H1 (cell line): Measurements from ENCODE around the gene SRGAP2C. TPM values are rescaled to one million over a fixed set of nuclear protein-coding genes. Genes with fewer than 3 reads are reported as not detected.
"Not testable (repeated sequence)": the region's sequence is repeated elsewhere in the genome, so short reads cannot be mapped to it uniquely, and the experiment has no call there.

Experiments used
- CTCF ChIA-PET: fragments of 300-600 bp; sonication (Branson Sonifier 250); formaldehyde crosslinking; loops from one replicate; lab custom pipeline; 2021; ENCODE audit not compliant: partially characterized antibody; lab: Charles Lee
- POLR2A ChIA-PET: fragments of 300-600 bp; sonication (Branson Sonifier 250); formaldehyde crosslinking; loops from one replicate; lab custom pipeline; 2021; ENCODE audit warnings: inconsistent platforms; ENCODE audit not compliant: partially characterized antibody; lab: Charles Lee
- DNase-seq, 2 experiments: peaks; one replicate each; pipeline versions ENCODE4 v3.0.0 to v3.0.0-alpha.2; 2010 to 2022; ENCODE audit warnings: low spot score in 2 of 2, low read depth in 1 of 2, mixed read lengths in 1 of 2
- FAIRE-seq: peaks from 2 replicates; lab custom pipeline; 2011; peaks lifted over from hg19 to GRCh38; lab: Jason Lieb, UNC
- H2AFZ ChIP-seq: 2 replicates; pipeline ENCODE4 v1.8.1; 2012; ENCODE audit warnings: low read length, inconsistent platforms
- H2AK5ac ChIP-seq: 2 replicates; pipeline ENCODE4 v1.6.1; 2013; ENCODE audit warnings: low read depth, low read length
- H2BK120ac ChIP-seq: replicated peaks from 2 replicates; pipeline ENCODE3; 2013; ENCODE audit warnings: low read depth, low read length, inconsistent platforms
- H2BK12ac ChIP-seq: 2 replicates; pipeline ENCODE4 v1.6.1; 2013; ENCODE audit warnings: low read depth, low read length
- H2BK15ac ChIP-seq: 2 replicates; pipeline ENCODE4 v1.6.1; 2013; ENCODE audit warnings: low read length
- H2BK20ac ChIP-seq: 2 replicates; pipeline ENCODE4 v1.6.1; 2013; ENCODE audit warnings: low read length
- H2BK5ac ChIP-seq: 2 replicates; pipeline ENCODE4 v1.6.1; 2013; ENCODE audit warnings: low read depth, low read length
- H3K14ac ChIP-seq: 2 replicates; pipeline ENCODE4 v1.6.1; 2013; ENCODE audit warnings: inconsistent platforms; ENCODE audit not compliant: insufficient read length
- H3K18ac ChIP-seq: 2 replicates; pipeline ENCODE4 v1.6.1; 2013; ENCODE audit warnings: low read length; ENCODE audit errors: extremely low read depth
- H3K23ac ChIP-seq: 2 replicates; pipeline ENCODE4 v1.6.1; 2013; ENCODE audit warnings: inconsistent platforms; ENCODE audit not compliant: insufficient read length
- H3K23me2 ChIP-seq: 2 replicates; pipeline ENCODE4 v1.6.1; 2013; ENCODE audit warnings: low read depth, low read length
- H3K27ac ChIP-seq: 2 replicates; pipeline ENCODE4 v1.6.1; 2011; ENCODE audit warnings: low read depth, low read length, inconsistent platforms
- H3K27me3 ChIP-seq, 4 experiments: replicated peaks in 1 of 4; 1 replicate in 1 of 4; 2 replicates in 3 of 4; pipeline versions ENCODE4 v1.6.1 to v1.8.1; 2011 to 2013; ENCODE audit warnings: low read length in 3 of 4, mild to moderate bottlenecking in 3 of 4, inconsistent platforms in 2 of 4, mixed read lengths in 2 of 4, moderate library complexity in 1 of 4; ENCODE audit not compliant: control insufficient read depth in 3 of 4, insufficient read depth in 3 of 4; ENCODE audit errors: extremely low read depth in 1 of 4
- H3K36me3 ChIP-seq, 4 experiments: 2 replicates each; pipeline versions ENCODE4 v1.6.1 to v1.8.1; 2011 to 2013; ENCODE audit warnings: mild to moderate bottlenecking in 4 of 4, low read length in 3 of 4, moderate library complexity in 2 of 4, control low read depth in 1 of 4, inconsistent platforms in 1 of 4; ENCODE audit not compliant: insufficient read depth in 4 of 4, control insufficient read depth in 2 of 4
- H3K4ac ChIP-seq: replicated peaks from 2 replicates; pipeline ENCODE3; 2013; ENCODE audit warnings: low read length, low read depth, mixed read lengths, inconsistent platforms; ENCODE audit not compliant: insufficient read length
- H3K4me1 ChIP-seq, 4 experiments: replicated peaks in 1 of 4; 1 replicate in 1 of 4; 2 replicates in 3 of 4; pipeline versions ENCODE4 v1.6.1 to v1.8.1; 2011 to 2013; ENCODE audit warnings: low read length in 3 of 4, inconsistent platforms in 2 of 4, mixed read lengths in 1 of 4; ENCODE audit not compliant: insufficient read depth in 4 of 4, control insufficient read depth in 3 of 4
- H3K4me2 ChIP-seq, 2 experiments: 2 replicates each; pipeline versions ENCODE4 v1.6.1 to v1.8.1; 2011 to 2013; ENCODE audit warnings: low read depth in 2 of 2, low read length in 2 of 2, control low read depth in 1 of 2, inconsistent platforms in 1 of 2, mild to moderate bottlenecking in 1 of 2; ENCODE audit not compliant: insufficient read depth in 1 of 2
- H3K4me3 ChIP-seq, 4 experiments: fragments of 200-600, 300-600 bp in 1 of 4; sonication (generic), shearing (Covaris generic), sonication (Bioruptor Twin) in 1 of 4; 2 replicates each; pipeline versions ENCODE4 v1.5.1 to v1.8.1; 2011 to 2016; ENCODE audit warnings: low read length in 4 of 4, low read depth in 3 of 4, control low read depth in 2 of 4, inconsistent platforms in 2 of 4, mild to moderate bottlenecking in 2 of 4, mixed read lengths in 1 of 4, moderate library complexity in 1 of 4; ENCODE audit not compliant: insufficient read depth in 2 of 4; ENCODE audit errors: extremely low read depth in 1 of 4
- H3K56ac ChIP-seq: replicated peaks from 2 replicates; pipeline ENCODE3; 2013; ENCODE audit warnings: low read depth, mild to moderate bottlenecking, mixed read lengths, low read length, inconsistent platforms; ENCODE audit not compliant: insufficient read length
- H3K79me1 ChIP-seq: 2 replicates; pipeline ENCODE4 v1.6.1; 2013; ENCODE audit warnings: low read depth, low read length, control low read depth
- H3K79me2 ChIP-seq, 2 experiments: 2 replicates each; pipeline versions ENCODE4 v1.6.1 to v1.8.1; 2012 to 2013; ENCODE audit warnings: low read length in 2 of 2, mild to moderate bottlenecking in 2 of 2, inconsistent platforms in 1 of 2; ENCODE audit not compliant: insufficient read depth in 2 of 2, control insufficient read depth in 1 of 2
- H3K9ac ChIP-seq, 4 experiments: replicated peaks in 1 of 4; 1 replicate in 1 of 4; 2 replicates in 3 of 4; pipeline versions ENCODE4 v1.6.1 to v1.8.1; 2011 to 2013; ENCODE audit warnings: low read depth in 3 of 4, low read length in 3 of 4, control low read depth in 2 of 4, mild to moderate bottlenecking in 2 of 4, moderate library complexity in 2 of 4, inconsistent platforms in 1 of 4; ENCODE audit errors: extremely low read depth in 1 of 4
- H3K9me3 ChIP-seq, 2 experiments: 2 replicates each; pipeline versions ENCODE4 v1.6.1 to v1.8.1; 2012 to 2013; ENCODE audit warnings: mild to moderate bottlenecking in 2 of 2, moderate library complexity in 2 of 2, control low read depth in 1 of 2, inconsistent platforms in 1 of 2, low read depth in 1 of 2, low read length in 1 of 2, mixed read lengths in 1 of 2; ENCODE audit not compliant: insufficient read depth in 2 of 2
- H4K20me1 ChIP-seq, 2 experiments: replicated peaks in 1 of 2; 2 replicates each; pipeline versions ENCODE3 to v1.8.1; 2011 to 2013; ENCODE audit warnings: inconsistent platforms in 2 of 2, low read length in 2 of 2, mild to moderate bottlenecking in 1 of 2; ENCODE audit not compliant: insufficient read depth in 2 of 2, control insufficient read depth in 1 of 2
- H4K5ac ChIP-seq: 2 replicates; pipeline ENCODE4 v1.6.1; 2013; ENCODE audit warnings: low read length, low read depth, mixed read lengths, inconsistent platforms; ENCODE audit not compliant: insufficient read length
- H4K8ac ChIP-seq: 2 replicates; pipeline ENCODE4 v1.8.0; 2013; ENCODE audit warnings: mild to moderate bottlenecking, moderate library complexity, low read length, inconsistent platforms; ENCODE audit not compliant: insufficient read depth; ENCODE audit errors: extremely low read depth
- H4K91ac ChIP-seq: replicated peaks from 2 replicates; pipeline ENCODE3; 2013; ENCODE audit warnings: low read length, mixed read lengths, inconsistent platforms; ENCODE audit not compliant: insufficient read length
- RAD21 ChIP-seq, 2 experiments: IDR thresholded peaks in 1 of 2; conservative IDR thresholded peaks in 1 of 2; 2 replicates each; pipeline ENCODE4 v1.6.1; 2011; ENCODE audit warnings: low read depth in 2 of 2, low read length in 2 of 2, improper control_type of control experiment in 1 of 2, inconsistent platforms in 1 of 2, mild to moderate bottlenecking in 1 of 2, moderate library complexity in 1 of 2
- WGBS, 2 experiments: shearing (Covaris generic) in 1 of 2; methylation state at CpG; one replicate each; pipeline versions ENCODE4 v1.1.6 to v1.1.7; 2013 to 2015; ENCODE audit warnings: low lambda C conversion rate in 2 of 2, mixed read lengths in 2 of 2, inconsistent platforms in 1 of 2, low coverage in 1 of 2, missing lambda C conversion rate in 1 of 2; ENCODE audit not compliant: insufficient replicate concordance in 2 of 2, insufficient coverage in 1 of 2, insufficient read length in 1 of 2; ENCODE audit errors: extremely low coverage in 1 of 2, missing lambda C conversion rate in 1 of 2; 5-methylcytosine and 5-hydroxymethylcytosine counted together
- polyA plus RNA-seq, 7 experiments: library from polyadenylated mRNA; depleted of rRNA in 3 of 7; stranded (reverse) in 5 of 7; unstranded in 2 of 7; fragments of >200 nt in 5 of 7; fragments of 200-250 nt in 2 of 7; gene quantifications; 1 replicate in 5 of 7; 2 replicates in 1 of 7; 4 replicates in 1 of 7; pipeline versions ENCODE4 v1.2.1 to v1.2.3, GENCODE V29; 2011 to 2013; ENCODE audit warnings: missing spikeins in 2 of 7, mixed read lengths in 2 of 7
- total RNA-seq: library from RNA; stranded (reverse); fragmentation: NEBNext Ultra II Directional; extraction: Animal tissue kit (Norgen Biotek cat#: 25700); gene quantifications from 2 replicates; pipeline ENCODE4 v1.2.1, GENCODE V29; 2021
- TF ChIP-seq, protein P1 (sequence below), 3 experiments: IDR thresholded peaks; 1 replicate in 2 of 3; 2 replicates in 1 of 3; pipeline versions ENCODE4 v1.5.1 to v1.6.1; 2011; ENCODE audit warnings: low read length in 3 of 3, mild to moderate bottlenecking in 3 of 3, inconsistent platforms in 2 of 3, low read depth in 1 of 3, moderate library complexity in 1 of 3; ENCODE audit not compliant: insufficient read depth in 1 of 3; ENCODE audit errors: control extremely low read depth in 1 of 3

Gene SRGAP2C
- total and polyA plus RNA-seq, 2 of the 8 experiments (the other 6 are each of a cell fraction or from before 2014, with no cell fraction given) = 2.5 to 25.2 TPM

DNA sequence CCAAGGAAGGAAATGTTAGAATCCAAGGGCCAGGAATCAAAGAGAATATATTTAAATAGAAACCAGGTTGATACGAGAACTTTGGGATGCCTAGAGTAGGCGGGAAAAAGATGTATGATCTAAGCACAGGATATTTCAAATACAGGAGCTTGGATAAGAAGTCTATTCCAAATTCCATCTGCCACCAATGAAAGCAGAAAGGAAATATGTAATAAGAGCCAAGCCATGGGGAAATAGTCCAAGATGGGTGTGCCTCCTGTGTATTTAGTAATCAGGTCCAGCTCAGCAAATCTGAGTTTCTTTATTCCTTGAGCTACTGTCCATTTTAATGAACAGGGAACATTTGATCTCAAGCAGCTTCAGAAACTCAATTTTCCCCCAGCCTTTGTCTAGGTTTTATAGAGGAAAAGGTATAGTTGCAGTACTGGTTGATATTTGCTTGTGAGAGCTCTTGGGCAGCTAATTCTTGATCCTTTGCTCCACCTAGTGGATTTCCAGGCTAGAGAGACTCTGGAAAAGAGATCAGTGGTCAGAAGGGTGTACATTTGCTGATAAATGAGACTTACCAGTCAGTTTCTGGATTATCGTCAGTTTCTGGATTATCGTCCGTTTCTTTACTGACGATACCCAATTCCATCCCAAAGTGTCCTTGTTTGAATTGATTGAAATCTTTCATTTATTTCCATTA lies 29.0 kb upstream of the SRGAP2C start:
- H3K27me3 ChIP-seq, H3K4me1 ChIP-seq, POLR2A ChIA-PET, H4K91ac ChIP-seq, H2BK12ac ChIP-seq, H3K36me3 ChIP-seq, CTCF ChIA-PET, H2BK5ac ChIP-seq, H3K4ac ChIP-seq, H3K4me3 ChIP-seq, H4K8ac ChIP-seq, H3K18ac ChIP-seq, H3K9me3 ChIP-seq, FAIRE-seq, H3K56ac ChIP-seq, H3K4me2 ChIP-seq, H2AK5ac ChIP-seq, H3K27ac ChIP-seq, H3K9ac ChIP-seq, H2BK15ac ChIP-seq, H3K23ac ChIP-seq, H3K14ac ChIP-seq, H4K5ac ChIP-seq, H3K79me1 ChIP-seq, H3K79me2 ChIP-seq, H2BK20ac ChIP-seq, DNase-seq, H2AFZ ChIP-seq, H3K23me2 ChIP-seq, H2BK120ac ChIP-seq, H4K20me1 ChIP-seq: not testable (repeated sequence)
- 0 out of 4 replicates have a peak, but pooled peaks have one; percentile 5 to 12 for TF ChIP-seq RAD21 (IDR thresholded peaks at IDR 0.05 in 1 of 2, conservative IDR thresholded peaks at IDR 0.05 in 1 of 2; ENCODE audit: low read depth in 2 of 2, low read length in 2 of 2)
- TF ChIP-seq, protein P1, sequence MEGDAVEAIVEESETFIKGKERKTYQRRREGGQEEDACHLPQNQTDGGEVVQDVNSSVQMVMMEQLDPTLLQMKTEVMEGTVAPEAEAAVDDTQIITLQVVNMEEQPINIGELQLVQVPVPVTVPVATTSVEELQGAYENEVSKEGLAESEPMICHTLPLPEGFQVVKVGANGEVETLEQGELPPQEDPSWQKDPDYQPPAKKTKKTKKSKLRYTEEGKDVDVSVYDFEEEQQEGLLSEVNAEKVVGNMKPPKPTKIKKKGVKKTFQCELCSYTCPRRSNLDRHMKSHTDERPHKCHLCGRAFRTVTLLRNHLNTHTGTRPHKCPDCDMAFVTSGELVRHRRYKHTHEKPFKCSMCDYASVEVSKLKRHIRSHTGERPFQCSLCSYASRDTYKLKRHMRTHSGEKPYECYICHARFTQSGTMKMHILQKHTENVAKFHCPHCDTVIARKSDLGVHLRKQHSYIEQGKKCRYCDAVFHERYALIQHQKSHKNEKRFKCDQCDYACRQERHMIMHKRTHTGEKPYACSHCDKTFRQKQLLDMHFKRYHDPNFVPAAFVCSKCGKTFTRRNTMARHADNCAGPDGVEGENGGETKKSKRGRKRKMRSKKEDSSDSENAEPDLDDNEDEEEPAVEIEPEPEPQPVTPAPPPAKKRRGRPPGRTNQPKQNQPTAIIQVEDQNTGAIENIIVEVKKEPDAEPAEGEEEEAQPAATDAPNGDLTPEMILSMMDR (IDR thresholded peaks at IDR 0.05; ENCODE audit: control extremely low read depth in 1 of 3, insufficient read depth in 1 of 3, low read depth in 1 of 3, low read length in 3 of 3) = peak in 1 of 3 experiments; percentile 9; a peak in 1 of 4 replicates
- 94% methylated on average over 6 of the region's 6 CpGs; no CpG with 5 or more reads in 1 of the 2 experiments for WGBS, 2 experiments
